ENCODE results near the gene NKAIN2.
"Not testable (repeated sequence)": the region's sequence is repeated elsewhere in the genome, so short reads cannot be mapped to it uniquely, and the experiment has no call there.

NKAIN2 gene

DNA sequence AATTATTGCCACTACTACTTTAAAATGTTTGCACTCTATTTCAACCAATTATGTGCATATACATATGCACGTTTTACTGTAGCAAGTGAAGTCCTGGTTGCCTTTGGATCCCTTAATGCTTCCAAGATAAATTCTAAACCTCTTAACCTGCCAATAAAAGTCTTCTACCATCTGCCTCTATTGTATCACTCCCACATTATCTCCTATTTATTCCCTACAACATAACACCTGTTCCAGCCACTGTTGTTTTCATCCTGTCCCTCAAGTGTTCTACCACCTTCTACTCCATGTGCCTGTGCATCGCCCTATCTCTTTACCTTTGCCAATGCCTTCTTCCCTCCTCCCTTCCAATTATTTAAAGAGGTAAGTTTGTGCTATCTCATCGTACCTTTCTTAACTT is 659.6 kb downstream of the NKAIN2 start:
- no peak overlapping the region for H3K4me3 ChIP-seq (ENCODE audit: low read depth, low read length)
- TF ChIP-seq, protein P1, sequence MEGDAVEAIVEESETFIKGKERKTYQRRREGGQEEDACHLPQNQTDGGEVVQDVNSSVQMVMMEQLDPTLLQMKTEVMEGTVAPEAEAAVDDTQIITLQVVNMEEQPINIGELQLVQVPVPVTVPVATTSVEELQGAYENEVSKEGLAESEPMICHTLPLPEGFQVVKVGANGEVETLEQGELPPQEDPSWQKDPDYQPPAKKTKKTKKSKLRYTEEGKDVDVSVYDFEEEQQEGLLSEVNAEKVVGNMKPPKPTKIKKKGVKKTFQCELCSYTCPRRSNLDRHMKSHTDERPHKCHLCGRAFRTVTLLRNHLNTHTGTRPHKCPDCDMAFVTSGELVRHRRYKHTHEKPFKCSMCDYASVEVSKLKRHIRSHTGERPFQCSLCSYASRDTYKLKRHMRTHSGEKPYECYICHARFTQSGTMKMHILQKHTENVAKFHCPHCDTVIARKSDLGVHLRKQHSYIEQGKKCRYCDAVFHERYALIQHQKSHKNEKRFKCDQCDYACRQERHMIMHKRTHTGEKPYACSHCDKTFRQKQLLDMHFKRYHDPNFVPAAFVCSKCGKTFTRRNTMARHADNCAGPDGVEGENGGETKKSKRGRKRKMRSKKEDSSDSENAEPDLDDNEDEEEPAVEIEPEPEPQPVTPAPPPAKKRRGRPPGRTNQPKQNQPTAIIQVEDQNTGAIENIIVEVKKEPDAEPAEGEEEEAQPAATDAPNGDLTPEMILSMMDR (IDR thresholded peaks at IDR 0.05; ENCODE audit: low read depth, low read length, missing control alignments), result no peak
- in situ Hi-C loops (cut with HindIII; ENCODE audit: low pct_ligation_motif_present, low sequenced_read_pairs), result no loop called here
- no peak overlapping the region for H3K27ac ChIP-seq
- H3K27me3 ChIP-seq (replicated peaks), result no peaks in the 10 kb centered on the region
- no peak for DNase-seq
- H3K36me3 ChIP-seq (replicated peaks), result no peaks in the 10 kb centered on the region

DNA sequence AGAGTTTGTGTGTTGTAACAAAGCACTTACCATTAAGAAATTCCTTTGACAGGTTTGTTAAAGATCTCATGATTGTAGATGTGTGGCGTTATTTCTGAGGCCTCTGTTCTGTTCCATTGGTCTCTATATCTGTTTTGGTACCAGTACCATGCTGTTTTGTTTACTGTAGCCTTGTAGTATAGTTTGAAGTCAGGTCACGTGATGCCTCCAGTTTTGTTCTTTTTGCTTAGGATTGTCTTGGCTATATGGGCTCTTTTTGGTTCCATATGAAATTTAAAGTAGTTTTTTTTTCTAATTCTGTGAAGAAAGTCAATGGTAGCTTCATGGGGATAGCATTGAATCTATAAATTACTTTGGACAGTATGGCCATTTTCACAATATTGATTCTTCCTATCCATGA is 660.9 kb downstream of the NKAIN2 start:
- H3K4me3 ChIP-seq (ENCODE audit: low read depth, low read length); DNase-seq; H3K27me3 ChIP-seq (replicated peaks); H3K36me3 ChIP-seq (replicated peaks); H3K27ac ChIP-seq; in situ Hi-C loops (cut with HindIII; ENCODE audit: low pct_ligation_motif_present, low sequenced_read_pairs): not testable (repeated sequence)

DNA sequence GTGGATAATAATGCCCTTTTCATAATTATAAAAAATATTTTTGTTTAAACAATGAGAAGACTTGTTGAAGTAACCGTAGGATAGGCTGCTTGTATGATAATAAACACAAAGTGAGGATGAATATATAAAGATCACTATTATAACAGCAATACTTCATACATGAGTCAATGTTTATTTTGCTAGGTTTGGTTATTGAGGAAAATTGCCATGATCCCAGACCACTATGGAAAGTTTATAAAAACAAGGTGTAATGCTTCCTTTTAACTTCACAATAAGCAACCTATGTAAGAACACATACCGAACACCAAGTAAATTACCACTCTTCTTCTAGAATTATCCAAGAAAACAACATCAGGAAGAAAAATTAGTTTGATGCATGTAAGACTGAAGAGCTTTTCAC is 663.3 kb downstream of the NKAIN2 start:
- Histone ChIP-seq H3K27me3 (replicated peaks) (no peaks in the 10 kb centered on the region), H3K36me3 (replicated peaks) (no peaks in the 10 kb centered on the region), H3K27ac (no peak overlapping the region), H3K4me3 (ENCODE audit: low read depth, low read length) (no peak overlapping the region)
- TF ChIP-seq, protein P1 (IDR thresholded peaks at IDR 0.05; ENCODE audit: low read depth, low read length, missing control alignments), result no peak
- in situ Hi-C loops (cut with HindIII; ENCODE audit: low pct_ligation_motif_present, low sequenced_read_pairs), result no loop called here
- DNase-seq, result no peak

DNA sequence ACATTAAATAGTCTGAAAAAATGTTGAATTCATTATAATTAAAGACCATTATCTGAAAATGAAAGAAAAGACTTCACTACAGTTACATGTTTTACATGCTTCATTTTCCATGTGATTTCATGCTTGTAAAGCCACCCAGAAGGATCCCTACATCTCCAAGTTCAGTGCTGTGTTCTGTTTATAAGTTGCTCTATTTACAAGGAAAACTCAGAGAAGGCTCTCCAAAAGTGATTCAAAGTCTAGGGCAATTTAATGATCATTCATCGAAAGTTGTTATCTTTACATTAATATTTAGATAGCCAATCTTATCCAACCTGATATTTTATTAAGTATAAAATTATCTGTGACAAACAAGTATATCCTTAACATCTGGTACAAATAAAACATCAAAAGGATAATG is 663.7 kb downstream of the NKAIN2 start:
- TF ChIP-seq, protein P1 (IDR thresholded peaks at IDR 0.05; ENCODE audit: low read depth, low read length, missing control alignments), result no peak
- DNase-seq, result no peak
- Histone ChIP-seq H3K4me3 (ENCODE audit: low read depth, low read length) (no peak overlapping the region), H3K27ac (no peak overlapping the region), H3K36me3 (replicated peaks) (no peaks in the 10 kb centered on the region), H3K27me3 (replicated peaks) (no peaks in the 10 kb centered on the region)
- in situ Hi-C loops (cut with HindIII; ENCODE audit: low pct_ligation_motif_present, low sequenced_read_pairs), result no loop called here

DNA sequence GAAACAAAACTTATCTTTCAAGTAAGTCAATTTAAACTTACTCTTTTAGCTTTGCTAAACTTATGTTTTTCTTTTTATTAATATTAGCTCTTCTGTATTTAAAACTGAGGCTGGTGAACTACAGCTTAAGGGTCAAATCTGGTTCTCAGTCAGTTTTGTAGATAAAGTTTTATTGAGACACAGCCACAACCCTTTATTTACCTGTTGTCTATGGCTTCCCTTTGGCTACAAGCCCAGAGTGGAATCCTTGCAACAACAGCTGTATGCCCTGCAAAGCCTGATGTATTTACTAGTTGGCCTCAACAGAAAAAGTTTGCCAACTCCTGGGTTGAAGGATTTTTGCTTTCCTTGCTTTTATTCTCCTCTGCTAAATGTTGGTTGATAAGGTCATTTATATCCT is 667.1 kb downstream of the NKAIN2 start:
- in situ Hi-C loops (cut with HindIII; ENCODE audit: low pct_ligation_motif_present, low sequenced_read_pairs), result no loop called here
- Histone ChIP-seq H3K27me3 (replicated peaks) (no peaks in the 10 kb centered on the region), H3K36me3 (replicated peaks) (no peaks in the 10 kb centered on the region), H3K4me3 (ENCODE audit: low read depth, low read length) (no peak overlapping the region), H3K27ac (no peak overlapping the region)
- DNase-seq, result no peak
- TF ChIP-seq, protein P1 (IDR thresholded peaks at IDR 0.05; ENCODE audit: low read depth, low read length, missing control alignments), result no peak

DNA sequence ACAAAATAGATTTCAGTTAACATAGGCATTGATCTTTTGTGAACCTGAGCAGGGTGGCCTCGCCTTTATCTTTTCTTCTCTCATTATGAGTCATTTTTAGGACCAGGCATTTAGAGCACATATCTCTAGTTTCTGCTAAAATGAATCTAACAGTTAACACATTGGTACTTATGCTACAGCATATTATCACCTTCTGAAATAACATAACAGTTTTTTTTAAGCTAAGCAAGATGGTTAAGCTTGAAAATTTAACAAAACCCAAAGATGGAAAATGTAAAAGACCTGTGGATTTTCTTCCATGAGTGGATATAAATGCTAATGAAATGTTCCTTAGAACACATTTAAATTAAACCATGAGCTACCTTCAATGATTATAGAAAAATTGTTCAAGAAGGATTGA is 671.5 kb downstream of the NKAIN2 start:
- in situ Hi-C loops (cut with HindIII; ENCODE audit: low pct_ligation_motif_present, low sequenced_read_pairs), result no loop called here

More for the DNA sequence above, 671.5 kb downstream of the NKAIN2 start:
- TF ChIP-seq, protein P1 (IDR thresholded peaks at IDR 0.05; ENCODE audit: low read depth, low read length, missing control alignments), result no peak
- no peak overlapping the region for H3K27ac ChIP-seq
- no peak for DNase-seq
- no peak overlapping the region for H3K4me3 ChIP-seq (ENCODE audit: low read depth, low read length)
- no peaks in the 10 kb centered on the region for H3K27me3 ChIP-seq (replicated peaks)
- H3K36me3 ChIP-seq (replicated peaks), result no peaks in the 10 kb centered on the region

Measured in brain microvascular endothelial cell (primary cell).